A673 (cell line): Measurements from ENCODE around the gene EXOC6. TPM values are rescaled to one million over a fixed set of nuclear protein-coding genes. Genes with fewer than 3 reads are reported as not detected.

ENCODE experiments used
- BruUV-seq: library from RNA; stranded (reverse); fragments of 400-500 nt; replicated peaks from 2 replicates; lab custom pipeline; 2021; lab: Mats Ljungman, UMichigan
- CTCF ChIA-PET: fragments of 300-600 bp; sonication (Branson Sonifier 250); formaldehyde crosslinking; loops from one replicate; lab custom pipeline; 2022; ENCODE audit warnings: antibody characterized with exemption; lab: Charles Lee
- POLR2A ChIA-PET: fragments of 300-600 bp; sonication (Branson Sonifier 250); formaldehyde crosslinking; loops from one replicate; lab custom pipeline; 2022; ENCODE audit warnings: antibody characterized with exemption; ENCODE audit not compliant: low non-redundant PET; lab: Charles Lee
- DNase-seq: peaks from one replicate; pipeline ENCODE4 v3.0.0-alpha.2; 2015; ENCODE audit warnings: low spot score
- H3K27ac ChIP-seq: fragments of 200-600 bp; sonication (generic); 2 replicates; pipeline ENCODE4 v1.5.1; 2016; ENCODE audit warnings: mixed run types, low read depth, mild to moderate bottlenecking, mixed read lengths, antibody characterized with exemption, low read length; ENCODE audit not compliant: poor library complexity, severe bottlenecking
- H3K27me3 ChIP-seq: fragments of 200-600 bp; sonication (generic); replicated peaks from 2 replicates; pipeline ENCODE4 v1.6.1; 2017; ENCODE audit warnings: mixed run types, low read depth, mild to moderate bottlenecking, mixed read lengths, antibody characterized with exemption, low read length; ENCODE audit not compliant: insufficient read depth, poor library complexity
- H3K36me3 ChIP-seq: fragments of 200-600 bp; sonication (generic); 2 replicates; pipeline ENCODE4 v1.6.1; 2016; ENCODE audit warnings: mixed run types, mild to moderate bottlenecking, mixed read lengths, antibody characterized with exemption, low read length; ENCODE audit not compliant: insufficient read depth, poor library complexity, severe bottlenecking
- H3K4me1 ChIP-seq: fragments of 200-600 bp; sonication (generic); 2 replicates; pipeline ENCODE4 v1.6.1; 2017; ENCODE audit warnings: mixed run types, mild to moderate bottlenecking, mixed read lengths, antibody characterized with exemption, low read length; ENCODE audit not compliant: insufficient read depth, poor library complexity, severe bottlenecking
- H3K4me3 ChIP-seq: fragments of 200-600 bp; sonication (generic); 2 replicates; pipeline ENCODE4 v1.5.1; 2016; ENCODE audit warnings: low read depth, mixed run types, mild to moderate bottlenecking, mixed read lengths, low read length; ENCODE audit not compliant: poor library complexity, severe bottlenecking
- H3K9me3 ChIP-seq: fragments of 200-600 bp; sonication (generic); 2 replicates; pipeline ENCODE4 v1.6.1; 2016; ENCODE audit warnings: mixed run types, low read depth, mild to moderate bottlenecking, mixed read lengths, antibody characterized with exemption, low read length; ENCODE audit not compliant: poor library complexity, severe bottlenecking
- CTCF ChIP-seq: fragments of 300-800, 200-600 bp; sonication (generic); conservative IDR thresholded peaks from 2 replicates; pipeline ENCODE4 v1.5.1; 2017; ENCODE audit warnings: low read depth, mild to moderate bottlenecking, antibody characterized with exemption, low read length, moderate library complexity, mixed read lengths
- EZH2 ChIP-seq: fragments of 200-600 bp; sonication (generic); IDR thresholded peaks from 2 replicates; pipeline ENCODE4 v1.6.1; 2017; ENCODE audit warnings: borderline replicate concordance, low read depth, mild to moderate bottlenecking, mixed read lengths, antibody characterized with exemption, low read length; ENCODE audit not compliant: poor library complexity, severe bottlenecking
- intact Hi-C: fragments of 100-400 bp; cut with micrococcal nuclease; formaldehyde crosslinking; loops from one replicate; pipeline ENCODE4 v1.10.0; 2022; ENCODE audit not compliant: unreplicated experiment
- total RNA-seq: library from RNA; stranded (reverse); gene quantifications from 2 replicates; pipeline ENCODE4 v1.2.3, GENCODE V29; 2021

EXOC6 gene
- total RNA-seq, 1 experiment from 2014 or later: 35.0 TPM

GRCh38 chr10:92822964-92823363, 25.4 kb upstream of the EXOC6 start:
- ChIA-PET POLR2A (no interaction called here), CTCF (interaction anchor here (0.7 to 1.0 kb wide), 2 partner anchors 11 to 15 kb away, joined by 5 to 6 read pairs; no protein-coding TSS in a partner anchor)
- Histone ChIP-seq H3K4me3 (no peak overlapping the region), H3K27me3 (no peaks in the 10 kb centered on the region), H3K27ac (peak overlapping the region; percentile 83), H3K36me3 (no peaks in the 10 kb centered on the region), H3K4me1 (peaks cover 17% of the 10 kb centered on the region), H3K9me3 (no peaks in the 10 kb centered on the region)
- no TSS peak for BruUV-seq
- peak; percentile 68 for DNase-seq
- TF ChIP-seq CTCF (peak; percentile 56), EZH2 (no peak)
- intact Hi-C loops: loop anchor here (2.0 to 5.0 kb wide), 2 partner anchors 58 to 126 kb away; no protein-coding TSS in a partner anchor

DNA sequence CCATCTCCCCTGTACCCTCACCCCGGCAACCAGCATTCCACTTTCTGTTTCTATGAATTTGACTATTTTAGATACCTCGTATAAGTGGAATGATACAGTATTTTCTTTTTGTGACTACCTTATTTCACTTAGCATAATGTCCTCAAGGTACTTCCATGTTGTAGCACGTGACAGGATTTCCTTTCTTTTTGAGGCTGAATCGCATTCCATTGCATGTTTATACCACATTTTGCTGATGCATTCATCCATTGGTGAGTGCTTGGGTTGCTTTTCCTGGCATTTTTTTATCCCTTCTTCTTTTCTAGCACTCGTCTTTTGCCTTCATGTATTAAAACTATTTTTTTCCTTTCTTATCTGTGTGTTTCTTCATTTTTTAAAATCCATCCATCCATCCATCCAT, 22.3 kb upstream of the EXOC6 start:
- Histone ChIP-seq H3K36me3 (no peaks in the 10 kb centered on the region), H3K4me3 (no peak overlapping the region), H3K9me3 (no peaks in the 10 kb centered on the region), H3K4me1 (peaks cover 30% of the 10 kb centered on the region), H3K27ac (no peak overlapping the region), H3K27me3 (no peaks in the 10 kb centered on the region)
- CTCF ChIA-PET: no interaction called here
- no TSS peak for BruUV-seq
- intact Hi-C loops: no loop called here
- TF ChIP-seq EZH2 (no peak), CTCF (no peak)
- DNase-seq: no peak
- POLR2A ChIA-PET: no interaction called here

GRCh38 chr10:92826504-92826903, 21.8 kb upstream of the EXOC6 start:
- Histone ChIP-seq H3K27me3 (no peaks in the 10 kb centered on the region), H3K4me1 (peaks cover 32% of the 10 kb centered on the region), H3K4me3 (no peak overlapping the region), H3K9me3 (no peaks in the 10 kb centered on the region), H3K36me3 (no peaks in the 10 kb centered on the region), H3K27ac (no peak overlapping the region)
- ChIA-PET POLR2A (no interaction called here), CTCF (interaction anchor here (1.0 kb wide), 1 partner anchor 12 kb away, joined by 3 read pairs; no protein-coding TSS in a partner anchor)
- no peak for DNase-seq
- TF ChIP-seq CTCF (no peak), EZH2 (no peak)
- no TSS peak for BruUV-seq
- intact Hi-C loops: no loop called here
